Measurements from ENCODE around the gene PLEKHG7.

PLEKHG7 gene

GRCh38 chr12:92707926-92708325 lies 5.1 kb downstream of the PLEKHG7 start:
- DNase-seq (ENCODE audit: low spot score), result no peak

GRCh38 chr12:92715625-92716024 lies 12.8 kb downstream of the PLEKHG7 start:
- DNase-seq (ENCODE audit: low spot score), result no peak

- peak; percentile 6 for DNase-seq (ENCODE audit: low spot score)
These were observed 14.4 kb downstream of the PLEKHG7 start for GRCh38 chr12:92717202-92717601.

- peak; percentile 25 for DNase-seq (ENCODE audit: low spot score)
These were observed 15.7 kb downstream of the PLEKHG7 start for GRCh38 chr12:92718483-92718990.

GRCh38 chr12:92719674-92720073 lies 16.9 kb downstream of the PLEKHG7 start:
- peak; percentile 69 for DNase-seq (ENCODE audit: low spot score)

- peak; percentile 70 for DNase-seq (ENCODE audit: low spot score)
These were observed 18.3 kb downstream of the PLEKHG7 start for GRCh38 chr12:92721130-92721529.

GRCh38 chr12:92721656-92722055 lies 18.9 kb downstream of the PLEKHG7 start:
- no peak for DNase-seq (ENCODE audit: low spot score)

- DNase-seq (ENCODE audit: low spot score), result no peak
These were observed 20.1 kb downstream of the PLEKHG7 start for GRCh38 chr12:92722897-92723296.

GRCh38 chr12:92726850-92727249 lies 24.1 kb downstream of the PLEKHG7 start:
- no peak for DNase-seq (ENCODE audit: low spot score)

- no peak for DNase-seq (ENCODE audit: low spot score)
These were observed 27.1 kb downstream of the PLEKHG7 start for GRCh38 chr12:92729773-92730305.

GRCh38 chr12:92730758-92731157 lies 28.0 kb downstream of the PLEKHG7 start:
- no peak for DNase-seq (ENCODE audit: low spot score)

- no peak for DNase-seq (ENCODE audit: low spot score)
These were observed 29.4 kb downstream of the PLEKHG7 start for GRCh38 chr12:92732216-92732615.

GRCh38 chr12:92732716-92733115 lies 29.9 kb downstream of the PLEKHG7 start:
- DNase-seq (ENCODE audit: low spot score), result no peak

GRCh38 chr12:92733181-92733580 lies 30.4 kb downstream of the PLEKHG7 start:
- DNase-seq (ENCODE audit: low spot score), result no peak

- no peak for DNase-seq (ENCODE audit: low spot score)
These were observed 30.9 kb downstream of the PLEKHG7 start for GRCh38 chr12:92733661-92734060.

- peak; percentile 55 for DNase-seq (ENCODE audit: low spot score)
These were observed 32.4 kb downstream of the PLEKHG7 start for GRCh38 chr12:92735131-92735721.

- DNase-seq (ENCODE audit: low spot score), result no peak
These were observed 33.8 kb downstream of the PLEKHG7 start for GRCh38 chr12:92736605-92737004.

GRCh38 chr12:92737855-92738850 lies 35.4 kb downstream of the PLEKHG7 start:
- no peak for DNase-seq (ENCODE audit: low spot score)

GRCh38 chr12:92739113-92739512 lies 36.3 kb downstream of the PLEKHG7 start:
- no peak for DNase-seq (ENCODE audit: low spot score)

- no peak for DNase-seq (ENCODE audit: low spot score)
These were observed 37.6 kb downstream of the PLEKHG7 start for GRCh38 chr12:92740411-92740810.

- no peak for DNase-seq (ENCODE audit: low spot score)
These were observed 40.2 kb downstream of the PLEKHG7 start for GRCh38 chr12:92743026-92743425.

- peak; percentile 86 for DNase-seq (ENCODE audit: low spot score)
These were observed 43.2 kb downstream of the PLEKHG7 start for GRCh38 chr12:92745856-92746550.
